CD14-positive monocyte (primary cell): ENCODE data around the gene PYDC2. TPM values are rescaled to one million over a fixed set of nuclear protein-coding genes. Genes with fewer than 3 reads are reported as not detected.

ENCODE experiments used
- DNase-seq, 3 donors: peaks; one replicate each; pipeline ENCODE4 v3.0.0-alpha.2; 2011 to 2022
- H2AFZ ChIP-seq: 2 replicates; pipeline ENCODE4 v1.6.0; 2012; ENCODE audit warnings: mild to moderate bottlenecking, low read depth, low read length, inconsistent platforms; ENCODE audit not compliant: insufficient read depth, poor library complexity, severe bottlenecking
- H3K27ac ChIP-seq, 2 donors: 1 replicate in 1 of 2; 2 replicates in 1 of 2; pipeline ENCODE4 v1.5.1; 2012 to 2013; ENCODE audit warnings: low read length in 2 of 2, control low read depth in 1 of 2, inconsistent platforms in 1 of 2, low read depth in 1 of 2, mild to moderate bottlenecking in 1 of 2
- H3K27me3 ChIP-seq, 2 donors: one replicate each; pipeline versions ENCODE4 v1.6.0 to v1.6.1; 2011 to 2013; ENCODE audit warnings: low read length in 2 of 2; ENCODE audit not compliant: control insufficient read depth in 2 of 2, insufficient read depth in 2 of 2
- H3K36me3 ChIP-seq, 2 donors: replicated peaks in 1 of 2; 1 replicate in 1 of 2; 2 replicates in 1 of 2; pipeline versions ENCODE4 v1.5.1 to v1.6.1; 2012 to 2013; ENCODE audit warnings: low read length in 2 of 2, control low read depth in 1 of 2, inconsistent platforms in 1 of 2, mild to moderate bottlenecking in 1 of 2; ENCODE audit not compliant: insufficient read depth in 2 of 2, control insufficient read depth in 1 of 2
- H3K4me1 ChIP-seq, 2 donors: 1 replicate in 1 of 2; 2 replicates in 1 of 2; pipeline versions ENCODE4 v1.5.1 to v1.6.1; 2012 to 2013; ENCODE audit warnings: low read length in 2 of 2, control low read depth in 1 of 2, inconsistent platforms in 1 of 2, mild to moderate bottlenecking in 1 of 2, moderate library complexity in 1 of 2; ENCODE audit not compliant: insufficient read depth in 2 of 2, control insufficient read depth in 1 of 2
- H3K4me2 ChIP-seq: replicated peaks from 2 replicates; pipeline ENCODE3; 2012; ENCODE audit warnings: low read length, moderate library complexity, mild to moderate bottlenecking; ENCODE audit not compliant: poor library complexity, severe bottlenecking; ENCODE audit errors: extremely low read depth
- H3K4me3 ChIP-seq, 3 experiments: fragments of 200-600 bp in 1 of 3; sonication (generic) in 1 of 3; replicated peaks in 1 of 3; 1 replicate in 2 of 3; 2 replicates in 1 of 3; pipeline ENCODE4 v1.5.1; 2011 to 2013; ENCODE audit warnings: low read length in 3 of 3, mild to moderate bottlenecking in 3 of 3, control low read depth in 2 of 3, low read depth in 2 of 3, inconsistent platforms in 1 of 3, moderate library complexity in 1 of 3
- H3K79me2 ChIP-seq: 2 replicates; pipeline ENCODE4 v1.6.0; 2012; ENCODE audit warnings: mild to moderate bottlenecking, control low read depth, inconsistent platforms, low read length, moderate library complexity; ENCODE audit not compliant: insufficient read depth
- H3K9ac ChIP-seq: 2 replicates; pipeline ENCODE4 v1.6.0; 2017; ENCODE audit warnings: low read length, mild to moderate bottlenecking; ENCODE audit not compliant: insufficient read depth, poor library complexity, severe bottlenecking
- H3K9me3 ChIP-seq, 2 donors: replicated peaks in 1 of 2; 1 replicate in 1 of 2; 2 replicates in 1 of 2; pipeline versions ENCODE4 v1.5.1 to v1.6.1; 2012 to 2013; ENCODE audit warnings: low read length in 2 of 2, control low read depth in 1 of 2; ENCODE audit not compliant: control insufficient read depth in 1 of 2, insufficient read depth in 1 of 2
- H4K20me1 ChIP-seq: 2 replicates; pipeline ENCODE4 v1.6.0; 2012; ENCODE audit warnings: mild to moderate bottlenecking, low read length, control low read depth, moderate library complexity; ENCODE audit not compliant: insufficient read depth
- H3K27ac Mint-ChIP-seq, 7 donors: one replicate each; pipeline ENCODE4 v1.8.0; 2020; ENCODE audit warnings: mild to moderate bottlenecking in 7 of 7, mixed read lengths in 7 of 7, moderate library complexity in 6 of 7, inconsistent platforms in 2 of 7
- H3K27me3 Mint-ChIP-seq, 3 donors: one replicate each; pipeline ENCODE4 v1.8.0; 2021 to 2022; ENCODE audit warnings: low read depth in 3 of 3, mild to moderate bottlenecking in 3 of 3, mixed read lengths in 3 of 3, moderate library complexity in 3 of 3, inconsistent platforms in 1 of 3
- H3K36me3 Mint-ChIP-seq, 2 donors: one replicate each; pipeline ENCODE4 v1.8.0; 2020; ENCODE audit warnings: mixed read lengths in 2 of 2, inconsistent platforms in 1 of 2, mild to moderate bottlenecking in 1 of 2
- H3K4me1 Mint-ChIP-seq: one replicate; pipeline ENCODE4 v1.8.0; 2020; ENCODE audit warnings: mild to moderate bottlenecking, mixed read lengths
- H3K4me3 Mint-ChIP-seq, 2 donors: one replicate each; pipeline ENCODE4 v1.8.0; 2020; ENCODE audit warnings: mild to moderate bottlenecking in 2 of 2, mixed read lengths in 2 of 2, moderate library complexity in 1 of 2
- H3K9me3 Mint-ChIP-seq, 7 donors: one replicate each; pipeline ENCODE4 v1.8.0; 2020 to 2022; ENCODE audit warnings: mixed read lengths in 7 of 7, mild to moderate bottlenecking in 6 of 7, moderate library complexity in 6 of 7, inconsistent platforms in 2 of 7
- WGBS: methylation state at CpG from one replicate; pipeline ENCODE4 v1.1.5; 2013; ENCODE audit warnings: missing lambda C conversion rate; ENCODE audit not compliant: insufficient coverage; 5-methylcytosine and 5-hydroxymethylcytosine counted together
- intact Hi-C, 2 donors: fragments of 100-400 bp; cut with micrococcal nuclease; formaldehyde crosslinking; loops; one replicate each; pipeline versions ENCODE4 v1.15.0 to v1.15.1; 2023
- polyA plus RNA-seq, 3 donors: library from polyadenylated mRNA; depleted of rRNA in 1 of 3; unstranded in 2 of 3; stranded (reverse) in 1 of 3; fragments of 300-500 nt in 2 of 3; fragments of >200 nt in 1 of 3; fragmentation: Illumina TruSeq in 2 of 3; gene quantifications; 1 replicate in 2 of 3; 2 replicates in 1 of 3; pipeline ENCODE4 v1.2.3, GENCODE V29; 2012 to 2021
- TF ChIP-seq, protein P1 (sequence below): fragments of 200-600 bp; IDR thresholded peaks from one replicate; pipeline ENCODE4 v1.8.0; 2022; ENCODE audit warnings: antibody characterized with exemption, mild to moderate bottlenecking

Gene PYDC2
- polyA plus RNA-seq, 3 donors: not detected

DNA sequence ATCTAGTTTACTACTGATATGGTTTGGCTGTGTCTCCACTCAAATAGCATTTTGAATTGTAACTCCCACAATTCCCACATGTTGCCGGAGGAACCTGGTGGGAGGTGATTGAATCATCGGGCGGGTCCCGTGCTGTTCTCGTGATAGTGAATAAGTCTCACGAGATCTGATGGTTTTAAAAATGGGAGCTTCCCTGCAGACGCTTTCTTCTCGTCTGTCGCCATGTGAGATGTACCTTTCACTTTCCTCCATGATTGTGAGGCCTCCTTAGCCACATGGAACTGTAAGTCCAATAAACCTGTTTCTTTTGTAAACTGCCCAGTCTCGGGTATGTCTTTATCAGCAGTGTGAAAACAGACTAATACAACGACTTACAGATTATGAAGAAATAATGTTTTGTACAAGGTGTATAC lies 35.6 kb upstream of the PYDC2 start:
- 93% methylated on average over 4 of the region's 11 CpGs for WGBS
- H3K27ac ChIP-seq: no peak overlapping the region
- H3K4me3 Mint-ChIP-seq: no peak overlapping the region
- no peak overlapping the region for H2AFZ ChIP-seq
- intact Hi-C loops: no loop called here
- H3K79me2 ChIP-seq: no peaks in the 10 kb centered on the region
- peaks cover 2 to 4% (median 2%) of the 10 kb centered on the region in 3 donors for H3K27me3 Mint-ChIP-seq
- no peaks in the 10 kb centered on the region for H3K27me3 ChIP-seq
- no peaks in the 10 kb centered on the region for H3K9me3 ChIP-seq
- H3K4me1 ChIP-seq: no peaks in the 10 kb centered on the region
- DNase-seq: no peak
- no peaks in the 10 kb centered on the region for H3K36me3 ChIP-seq
- TF ChIP-seq, protein P1, sequence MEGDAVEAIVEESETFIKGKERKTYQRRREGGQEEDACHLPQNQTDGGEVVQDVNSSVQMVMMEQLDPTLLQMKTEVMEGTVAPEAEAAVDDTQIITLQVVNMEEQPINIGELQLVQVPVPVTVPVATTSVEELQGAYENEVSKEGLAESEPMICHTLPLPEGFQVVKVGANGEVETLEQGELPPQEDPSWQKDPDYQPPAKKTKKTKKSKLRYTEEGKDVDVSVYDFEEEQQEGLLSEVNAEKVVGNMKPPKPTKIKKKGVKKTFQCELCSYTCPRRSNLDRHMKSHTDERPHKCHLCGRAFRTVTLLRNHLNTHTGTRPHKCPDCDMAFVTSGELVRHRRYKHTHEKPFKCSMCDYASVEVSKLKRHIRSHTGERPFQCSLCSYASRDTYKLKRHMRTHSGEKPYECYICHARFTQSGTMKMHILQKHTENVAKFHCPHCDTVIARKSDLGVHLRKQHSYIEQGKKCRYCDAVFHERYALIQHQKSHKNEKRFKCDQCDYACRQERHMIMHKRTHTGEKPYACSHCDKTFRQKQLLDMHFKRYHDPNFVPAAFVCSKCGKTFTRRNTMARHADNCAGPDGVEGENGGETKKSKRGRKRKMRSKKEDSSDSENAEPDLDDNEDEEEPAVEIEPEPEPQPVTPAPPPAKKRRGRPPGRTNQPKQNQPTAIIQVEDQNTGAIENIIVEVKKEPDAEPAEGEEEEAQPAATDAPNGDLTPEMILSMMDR: no peak
- no peaks in the 10 kb centered on the region for H3K36me3 Mint-ChIP-seq
- no peaks in the 10 kb centered on the region for H3K4me1 Mint-ChIP-seq
- no peak overlapping the region for H3K27ac Mint-ChIP-seq
- no peak overlapping the region for H3K4me3 ChIP-seq
- H3K9ac ChIP-seq: no peak overlapping the region
- H3K9me3 Mint-ChIP-seq: peaks cover 0 to 2% (median 0%) of the 10 kb centered on the region in 7 donors
- no peak overlapping the region for H3K4me2 ChIP-seq
- no peaks in the 10 kb centered on the region for H4K20me1 ChIP-seq

DNA sequence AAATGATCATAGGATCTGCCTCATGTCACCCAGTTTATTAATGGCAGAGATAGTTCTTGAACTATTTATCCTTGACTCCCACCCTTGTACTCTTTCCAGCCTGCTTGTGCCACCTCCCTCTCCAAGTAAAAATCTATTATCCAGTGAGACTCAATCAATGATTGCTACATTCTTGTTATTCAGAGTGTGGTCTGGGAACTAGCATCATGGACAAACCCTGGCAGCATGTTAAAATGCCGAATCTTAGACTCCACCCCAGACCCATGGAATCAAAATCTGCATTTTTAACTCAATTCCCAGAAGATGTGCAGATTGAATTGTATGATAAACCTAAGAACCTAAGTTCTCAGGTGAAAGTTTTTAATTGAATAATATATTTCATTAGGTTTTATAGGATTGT lies 34.7 kb upstream of the PYDC2 start:
- no peak overlapping the region for H3K9ac ChIP-seq
- H3K36me3 Mint-ChIP-seq: no peaks in the 10 kb centered on the region
- H3K27me3 ChIP-seq: no peaks in the 10 kb centered on the region
- no peak overlapping the region for H2AFZ ChIP-seq
- no peak overlapping the region for H3K4me3 Mint-ChIP-seq
- H3K4me2 ChIP-seq: no peak overlapping the region
- no peaks in the 10 kb centered on the region for H3K4me1 Mint-ChIP-seq
- no peaks in the 10 kb centered on the region for H3K9me3 ChIP-seq
- WGBS: no CpG with 5 or more reads among the region's 1 CpG
- TF ChIP-seq, protein P1: no peak
- no peak overlapping the region for H3K4me3 ChIP-seq
- H3K4me1 ChIP-seq: no peaks in the 10 kb centered on the region
- H3K36me3 ChIP-seq: no peaks in the 10 kb centered on the region
- H3K9me3 Mint-ChIP-seq: peaks cover 0 to 2% (median 0%) of the 10 kb centered on the region in 7 donors
- H3K27ac Mint-ChIP-seq: no peak overlapping the region
- no peaks in the 10 kb centered on the region for H3K79me2 ChIP-seq
- H3K27me3 Mint-ChIP-seq: peaks cover 2% of the 10 kb centered on the region in 3 donors
- intact Hi-C loops: no loop called here
- no peak for DNase-seq
- no peak overlapping the region for H3K27ac ChIP-seq
- no peaks in the 10 kb centered on the region for H4K20me1 ChIP-seq
